HG03175 (cell line): Measurements from ENCODE around the gene KCNN3.
A peak's percentile ranks its signal among the peaks of the same experiment; 100 is the strongest.

Experiments used
- ATAC-seq: cut with Tn5 transposase; IDR thresholded peaks from one replicate; pipeline ENCODE4 v1.9.1; 2021; ENCODE audit warnings: mild to moderate bottlenecking, moderate library complexity; ENCODE audit not compliant: unreplicated experiment

The KCNN3 gene

GRCh38 chr1:154861607-154862094 lies 8.4 kb downstream of the KCNN3 start:
- ATAC-seq: no peak

GRCh38 chr1:154860156-154860870 lies 9.8 kb downstream of the KCNN3 start:
- ATAC-seq: peak; percentile 66

- ATAC-seq: peak; percentile 53
Measured at GRCh38 chr1:154859786-154860155, 10.3 kb downstream of the KCNN3 start.

- ATAC-seq: no peak
Measured at GRCh38 chr1:154859151-154859785, 10.8 kb downstream of the KCNN3 start.

GRCh38 chr1:154857441-154858215 lies 12.5 kb downstream of the KCNN3 start:
- no peak for ATAC-seq

GRCh38 chr1:154857022-154857421 lies 13.1 kb downstream of the KCNN3 start:
- no peak for ATAC-seq

GRCh38 chr1:154856544-154856943 lies 13.5 kb downstream of the KCNN3 start:
- no peak for ATAC-seq

GRCh38 chr1:154856049-154856448 lies 14.0 kb downstream of the KCNN3 start:
- ATAC-seq: no peak

GRCh38 chr1:154855186-154855851 lies 14.8 kb downstream of the KCNN3 start:
- no peak for ATAC-seq

GRCh38 chr1:154852845-154853244 lies 17.2 kb downstream of the KCNN3 start:
- ATAC-seq: no peak

GRCh38 chr1:154851392-154852177 lies 18.5 kb downstream of the KCNN3 start:
- ATAC-seq: no peak

- ATAC-seq: no peak
Measured at GRCh38 chr1:154849645-154850131, 20.4 kb downstream of the KCNN3 start.

GRCh38 chr1:154848983-154849382 lies 21.1 kb downstream of the KCNN3 start:
- ATAC-seq: no peak

GRCh38 chr1:154847891-154848290 lies 22.2 kb downstream of the KCNN3 start:
- no peak for ATAC-seq

GRCh38 chr1:154846565-154847442 lies 23.3 kb downstream of the KCNN3 start:
- no peak for ATAC-seq

- ATAC-seq: no peak
Measured at GRCh38 chr1:154845879-154846278, 24.2 kb downstream of the KCNN3 start.

GRCh38 chr1:154845174-154845573 lies 24.9 kb downstream of the KCNN3 start:
- no peak for ATAC-seq

GRCh38 chr1:154844297-154844681 lies 25.8 kb downstream of the KCNN3 start:
- ATAC-seq: no peak

GRCh38 chr1:154843636-154844296 lies 26.3 kb downstream of the KCNN3 start:
- no peak for ATAC-seq
